ENCODE measurements around the gene BATF3.

BATF3 gene

GRCh38 chr1:212644866-212645545 lies 54.6 kb downstream of the BATF3 start:
- TF ChIP-seq FOXM1 (IDR thresholded peaks at IDR 0.05; ENCODE audit: borderline replicate concordance, low read depth) = no peak
- TF ChIP-seq USF1 (IDR thresholded peaks at IDR 0.05) = no peak
- TF ChIP-seq ZBTB7A (IDR thresholded peaks at IDR 0.05; ENCODE audit: low read depth) = no peak
- no peak for TF ChIP-seq TCF12 (IDR thresholded peaks at IDR 0.05; ENCODE audit: low read depth)
- no peak for TF ChIP-seq MAX (IDR thresholded peaks at IDR 0.05)
- no peak for TF ChIP-seq YY1 (IDR thresholded peaks at IDR 0.05; ENCODE audit: low read depth)
- TF ChIP-seq EGR1 (IDR thresholded peaks at IDR 0.05) = no peak
- TF ChIP-seq NFIC (IDR thresholded peaks at IDR 0.05) = no peak
- no peak for TF ChIP-seq EP300 (IDR thresholded peaks at IDR 0.05; ENCODE audit: borderline replicate concordance)
- TF ChIP-seq RAD21 (IDR thresholded peaks at IDR 0.05; ENCODE audit: low read depth) = no peak
- TF ChIP-seq CREB1 (IDR thresholded peaks at IDR 0.05; ENCODE audit: low read depth) = no peak
- no peak for TF ChIP-seq REST (IDR thresholded peaks at IDR 0.05; ENCODE audit: low read depth)
- no peak for TF ChIP-seq TAF1 (IDR thresholded peaks at IDR 0.05; ENCODE audit: low read depth)
- no peak for TF ChIP-seq CEBPB (IDR thresholded peaks at IDR 0.05)
- TF ChIP-seq TEAD4 (IDR thresholded peaks at IDR 0.05) = no peak

- no peak for TF ChIP-seq TCF12 (IDR thresholded peaks at IDR 0.05; ENCODE audit: low read depth)
- TF ChIP-seq CREB1 (IDR thresholded peaks at IDR 0.05; ENCODE audit: low read depth) = no peak
- no peak for TF ChIP-seq MAX (IDR thresholded peaks at IDR 0.05)
- no peak for TF ChIP-seq RAD21 (IDR thresholded peaks at IDR 0.05; ENCODE audit: low read depth)
- TF ChIP-seq TEAD4 (IDR thresholded peaks at IDR 0.05) = no peak
- TF ChIP-seq EGR1 (IDR thresholded peaks at IDR 0.05) = no peak
- TF ChIP-seq EP300 (IDR thresholded peaks at IDR 0.05; ENCODE audit: borderline replicate concordance) = no peak
- TF ChIP-seq TAF1 (IDR thresholded peaks at IDR 0.05; ENCODE audit: low read depth) = no peak
- TF ChIP-seq USF1 (IDR thresholded peaks at IDR 0.05) = no peak
- no peak for TF ChIP-seq FOXM1 (IDR thresholded peaks at IDR 0.05; ENCODE audit: borderline replicate concordance, low read depth)
- TF ChIP-seq REST (IDR thresholded peaks at IDR 0.05; ENCODE audit: low read depth) = no peak
- no peak for TF ChIP-seq CEBPB (IDR thresholded peaks at IDR 0.05)
- no peak for TF ChIP-seq NFIC (IDR thresholded peaks at IDR 0.05)
- TF ChIP-seq YY1 (IDR thresholded peaks at IDR 0.05; ENCODE audit: low read depth) = no peak
- no peak for TF ChIP-seq ZBTB7A (IDR thresholded peaks at IDR 0.05; ENCODE audit: low read depth)
These were observed 55.8 kb downstream of the BATF3 start for GRCh38 chr1:212643877-212644276.

- no peak for TF ChIP-seq TCF12 (IDR thresholded peaks at IDR 0.05; ENCODE audit: low read depth)
- no peak for TF ChIP-seq ZBTB7A (IDR thresholded peaks at IDR 0.05; ENCODE audit: low read depth)
- no peak for TF ChIP-seq EP300 (IDR thresholded peaks at IDR 0.05; ENCODE audit: borderline replicate concordance)
- no peak for TF ChIP-seq MAX (IDR thresholded peaks at IDR 0.05)
- no peak for TF ChIP-seq EGR1 (IDR thresholded peaks at IDR 0.05)
- TF ChIP-seq RAD21 (IDR thresholded peaks at IDR 0.05; ENCODE audit: low read depth) = no peak
- no peak for TF ChIP-seq TEAD4 (IDR thresholded peaks at IDR 0.05)
- TF ChIP-seq CEBPB (IDR thresholded peaks at IDR 0.05) = no peak
- TF ChIP-seq FOXM1 (IDR thresholded peaks at IDR 0.05; ENCODE audit: borderline replicate concordance, low read depth) = no peak
- no peak for TF ChIP-seq CREB1 (IDR thresholded peaks at IDR 0.05; ENCODE audit: low read depth)
- no peak for TF ChIP-seq REST (IDR thresholded peaks at IDR 0.05; ENCODE audit: low read depth)
- TF ChIP-seq USF1 (IDR thresholded peaks at IDR 0.05) = no peak
- no peak for TF ChIP-seq YY1 (IDR thresholded peaks at IDR 0.05; ENCODE audit: low read depth)
- no peak for TF ChIP-seq TAF1 (IDR thresholded peaks at IDR 0.05; ENCODE audit: low read depth)
- TF ChIP-seq NFIC (IDR thresholded peaks at IDR 0.05) = no peak
These were observed 57.7 kb downstream of the BATF3 start for GRCh38 chr1:212641956-212642355.
